H1 (cell line): Measurements from ENCODE around the gene TDP2. TPM values are rescaled to one million over a fixed set of nuclear protein-coding genes. Genes with fewer than 3 reads are reported as not detected.

Experiments
- CTCF ChIA-PET: fragments of 300-600 bp; sonication (Branson Sonifier 250); formaldehyde crosslinking; loops from one replicate; lab custom pipeline; 2021; ENCODE audit not compliant: partially characterized antibody; lab: Charles Lee
- POLR2A ChIA-PET: fragments of 300-600 bp; sonication (Branson Sonifier 250); formaldehyde crosslinking; loops from one replicate; lab custom pipeline; 2021; ENCODE audit warnings: inconsistent platforms; ENCODE audit not compliant: partially characterized antibody; lab: Charles Lee
- DNase-seq, 2 experiments: peaks; one replicate each; pipeline versions ENCODE4 v3.0.0 to v3.0.0-alpha.2; 2010 to 2022; ENCODE audit warnings: low spot score in 2 of 2, low read depth in 1 of 2, mixed read lengths in 1 of 2
- FAIRE-seq: peaks from 2 replicates; lab custom pipeline; 2011; peaks lifted over from hg19 to GRCh38; lab: Jason Lieb, UNC
- H2AFZ ChIP-seq: 2 replicates; pipeline ENCODE4 v1.8.1; 2012; ENCODE audit warnings: low read length, inconsistent platforms
- H2AK5ac ChIP-seq: 2 replicates; pipeline ENCODE4 v1.6.1; 2013; ENCODE audit warnings: low read depth, low read length
- H2BK120ac ChIP-seq: replicated peaks from 2 replicates; pipeline ENCODE3; 2013; ENCODE audit warnings: low read depth, low read length, inconsistent platforms
- H2BK12ac ChIP-seq: 2 replicates; pipeline ENCODE4 v1.6.1; 2013; ENCODE audit warnings: low read depth, low read length
- H2BK15ac ChIP-seq: 2 replicates; pipeline ENCODE4 v1.6.1; 2013; ENCODE audit warnings: low read length
- H2BK20ac ChIP-seq: 2 replicates; pipeline ENCODE4 v1.6.1; 2013; ENCODE audit warnings: low read length
- H2BK5ac ChIP-seq: 2 replicates; pipeline ENCODE4 v1.6.1; 2013; ENCODE audit warnings: low read depth, low read length
- H3K14ac ChIP-seq: 2 replicates; pipeline ENCODE4 v1.6.1; 2013; ENCODE audit warnings: inconsistent platforms; ENCODE audit not compliant: insufficient read length
- H3K18ac ChIP-seq: 2 replicates; pipeline ENCODE4 v1.6.1; 2013; ENCODE audit warnings: low read length; ENCODE audit errors: extremely low read depth
- H3K23ac ChIP-seq: 2 replicates; pipeline ENCODE4 v1.6.1; 2013; ENCODE audit warnings: inconsistent platforms; ENCODE audit not compliant: insufficient read length
- H3K23me2 ChIP-seq: 2 replicates; pipeline ENCODE4 v1.6.1; 2013; ENCODE audit warnings: low read depth, low read length
- H3K27ac ChIP-seq: 2 replicates; pipeline ENCODE4 v1.6.1; 2011; ENCODE audit warnings: low read depth, low read length, inconsistent platforms
- H3K27me3 ChIP-seq, 4 experiments: replicated peaks in 1 of 4; 1 replicate in 1 of 4; 2 replicates in 3 of 4; pipeline versions ENCODE4 v1.6.1 to v1.8.1; 2011 to 2013; ENCODE audit warnings: low read length in 3 of 4, mild to moderate bottlenecking in 3 of 4, inconsistent platforms in 2 of 4, mixed read lengths in 2 of 4, moderate library complexity in 1 of 4; ENCODE audit not compliant: control insufficient read depth in 3 of 4, insufficient read depth in 3 of 4; ENCODE audit errors: extremely low read depth in 1 of 4
- H3K36me3 ChIP-seq, 4 experiments: 2 replicates each; pipeline versions ENCODE4 v1.6.1 to v1.8.1; 2011 to 2013; ENCODE audit warnings: mild to moderate bottlenecking in 4 of 4, low read length in 3 of 4, moderate library complexity in 2 of 4, control low read depth in 1 of 4, inconsistent platforms in 1 of 4; ENCODE audit not compliant: insufficient read depth in 4 of 4, control insufficient read depth in 2 of 4
- H3K4ac ChIP-seq: replicated peaks from 2 replicates; pipeline ENCODE3; 2013; ENCODE audit warnings: low read length, low read depth, mixed read lengths, inconsistent platforms; ENCODE audit not compliant: insufficient read length
- H3K4me1 ChIP-seq, 4 experiments: replicated peaks in 1 of 4; 1 replicate in 1 of 4; 2 replicates in 3 of 4; pipeline versions ENCODE4 v1.6.1 to v1.8.1; 2011 to 2013; ENCODE audit warnings: low read length in 3 of 4, inconsistent platforms in 2 of 4, mixed read lengths in 1 of 4; ENCODE audit not compliant: insufficient read depth in 4 of 4, control insufficient read depth in 3 of 4
- H3K4me2 ChIP-seq, 2 experiments: 2 replicates each; pipeline versions ENCODE4 v1.6.1 to v1.8.1; 2011 to 2013; ENCODE audit warnings: low read depth in 2 of 2, low read length in 2 of 2, control low read depth in 1 of 2, inconsistent platforms in 1 of 2, mild to moderate bottlenecking in 1 of 2; ENCODE audit not compliant: insufficient read depth in 1 of 2
- H3K4me3 ChIP-seq, 4 experiments: fragments of 200-600, 300-600 bp in 1 of 4; sonication (generic), shearing (Covaris generic), sonication (Bioruptor Twin) in 1 of 4; 2 replicates each; pipeline versions ENCODE4 v1.5.1 to v1.8.1; 2011 to 2016; ENCODE audit warnings: low read length in 4 of 4, low read depth in 3 of 4, control low read depth in 2 of 4, inconsistent platforms in 2 of 4, mild to moderate bottlenecking in 2 of 4, mixed read lengths in 1 of 4, moderate library complexity in 1 of 4; ENCODE audit not compliant: insufficient read depth in 2 of 4; ENCODE audit errors: extremely low read depth in 1 of 4
- H3K56ac ChIP-seq: replicated peaks from 2 replicates; pipeline ENCODE3; 2013; ENCODE audit warnings: low read depth, mild to moderate bottlenecking, mixed read lengths, low read length, inconsistent platforms; ENCODE audit not compliant: insufficient read length
- H3K79me1 ChIP-seq: 2 replicates; pipeline ENCODE4 v1.6.1; 2013; ENCODE audit warnings: low read depth, low read length, control low read depth
- H3K79me2 ChIP-seq, 2 experiments: 2 replicates each; pipeline versions ENCODE4 v1.6.1 to v1.8.1; 2012 to 2013; ENCODE audit warnings: low read length in 2 of 2, mild to moderate bottlenecking in 2 of 2, inconsistent platforms in 1 of 2; ENCODE audit not compliant: insufficient read depth in 2 of 2, control insufficient read depth in 1 of 2
- H3K9ac ChIP-seq, 4 experiments: replicated peaks in 1 of 4; 1 replicate in 1 of 4; 2 replicates in 3 of 4; pipeline versions ENCODE4 v1.6.1 to v1.8.1; 2011 to 2013; ENCODE audit warnings: low read depth in 3 of 4, low read length in 3 of 4, control low read depth in 2 of 4, mild to moderate bottlenecking in 2 of 4, moderate library complexity in 2 of 4, inconsistent platforms in 1 of 4; ENCODE audit errors: extremely low read depth in 1 of 4
- H3K9me3 ChIP-seq, 2 experiments: 2 replicates each; pipeline versions ENCODE4 v1.6.1 to v1.8.1; 2012 to 2013; ENCODE audit warnings: mild to moderate bottlenecking in 2 of 2, moderate library complexity in 2 of 2, control low read depth in 1 of 2, inconsistent platforms in 1 of 2, low read depth in 1 of 2, low read length in 1 of 2, mixed read lengths in 1 of 2; ENCODE audit not compliant: insufficient read depth in 2 of 2
- H4K20me1 ChIP-seq, 2 experiments: replicated peaks in 1 of 2; 2 replicates each; pipeline versions ENCODE3 to v1.8.1; 2011 to 2013; ENCODE audit warnings: inconsistent platforms in 2 of 2, low read length in 2 of 2, mild to moderate bottlenecking in 1 of 2; ENCODE audit not compliant: insufficient read depth in 2 of 2, control insufficient read depth in 1 of 2
- H4K5ac ChIP-seq: 2 replicates; pipeline ENCODE4 v1.6.1; 2013; ENCODE audit warnings: low read length, low read depth, mixed read lengths, inconsistent platforms; ENCODE audit not compliant: insufficient read length
- H4K8ac ChIP-seq: 2 replicates; pipeline ENCODE4 v1.8.0; 2013; ENCODE audit warnings: mild to moderate bottlenecking, moderate library complexity, low read length, inconsistent platforms; ENCODE audit not compliant: insufficient read depth; ENCODE audit errors: extremely low read depth
- H4K91ac ChIP-seq: replicated peaks from 2 replicates; pipeline ENCODE3; 2013; ENCODE audit warnings: low read length, mixed read lengths, inconsistent platforms; ENCODE audit not compliant: insufficient read length
- BACH1 ChIP-seq: IDR thresholded peaks from 2 replicates; pipeline ENCODE4 v1.6.1; 2012; ENCODE audit warnings: low read length, improper control_type of control experiment
- BRCA1 ChIP-seq: IDR thresholded peaks from 2 replicates; pipeline ENCODE4 v1.6.1; 2012; ENCODE audit warnings: low read depth, low read length, improper control_type of control experiment
- EGR1 ChIP-seq: IDR thresholded peaks from 2 replicates; pipeline ENCODE4 v1.6.1; 2011; ENCODE audit warnings: low read depth, low read length, borderline replicate concordance
- FOSL1 ChIP-seq: IDR thresholded peaks from 2 replicates; pipeline ENCODE4 v1.6.1; 2011; ENCODE audit warnings: mild to moderate bottlenecking, low read depth, low read length, moderate library complexity; ENCODE audit not compliant: insufficient read depth
- HDAC2 ChIP-seq, 2 experiments: fragments of 300-600 bp in 1 of 2; sonication (generic) in 1 of 2; IDR thresholded peaks; 2 replicates each; pipeline ENCODE4 v1.6.1; 2011 to 2012; ENCODE audit warnings: low read depth in 2 of 2, low read length in 2 of 2, mild to moderate bottlenecking in 2 of 2, moderate library complexity in 2 of 2, borderline replicate concordance in 1 of 2, inconsistent platforms in 1 of 2
- KDM1A ChIP-seq: fragments of 200-600, 300-600 bp; sonication (generic); IDR thresholded peaks from 2 replicates; pipeline ENCODE4 v1.7.1; 2016; ENCODE audit warnings: mild to moderate bottlenecking, low read length, borderline replicate concordance
- NANOG ChIP-seq: IDR thresholded peaks from 2 replicates; pipeline ENCODE4 v1.6.1; 2011; ENCODE audit warnings: low read length, low read depth, mild to moderate bottlenecking, inconsistent platforms; ENCODE audit not compliant: insufficient read depth, poor library complexity, severe bottlenecking
- RAD21 ChIP-seq, 2 experiments: IDR thresholded peaks in 1 of 2; conservative IDR thresholded peaks in 1 of 2; 2 replicates each; pipeline ENCODE4 v1.6.1; 2011; ENCODE audit warnings: low read depth in 2 of 2, low read length in 2 of 2, improper control_type of control experiment in 1 of 2, inconsistent platforms in 1 of 2, mild to moderate bottlenecking in 1 of 2, moderate library complexity in 1 of 2
- SP4 ChIP-seq: IDR thresholded peaks from 2 replicates; pipeline ENCODE4 v1.6.1; 2012; ENCODE audit warnings: low read length, inconsistent platforms
- SRF ChIP-seq: IDR thresholded peaks from 2 replicates; pipeline ENCODE4 v1.6.1; 2011; ENCODE audit warnings: mild to moderate bottlenecking, low read depth, low read length, moderate library complexity
- TAF7 ChIP-seq: optimal IDR thresholded peaks from 2 replicates; pipeline ENCODE3; 2011; ENCODE audit warnings: low read depth, mild to moderate bottlenecking, inconsistent platforms, low read length, moderate library complexity, borderline replicate concordance
- TBP ChIP-seq: IDR thresholded peaks from 2 replicates; pipeline ENCODE4 v1.6.1; 2011; ENCODE audit warnings: low read depth, low read length, improper control_type of control experiment
- WGBS, 2 experiments: shearing (Covaris generic) in 1 of 2; methylation state at CpG; one replicate each; pipeline versions ENCODE4 v1.1.6 to v1.1.7; 2013 to 2015; ENCODE audit warnings: low lambda C conversion rate in 2 of 2, mixed read lengths in 2 of 2, inconsistent platforms in 1 of 2, low coverage in 1 of 2, missing lambda C conversion rate in 1 of 2; ENCODE audit not compliant: insufficient replicate concordance in 2 of 2, insufficient coverage in 1 of 2, insufficient read length in 1 of 2; ENCODE audit errors: extremely low coverage in 1 of 2, missing lambda C conversion rate in 1 of 2; 5-methylcytosine and 5-hydroxymethylcytosine counted together
- polyA plus RNA-seq, 7 experiments: library from polyadenylated mRNA; depleted of rRNA in 3 of 7; stranded (reverse) in 5 of 7; unstranded in 2 of 7; fragments of >200 nt in 5 of 7; fragments of 200-250 nt in 2 of 7; gene quantifications; 1 replicate in 5 of 7; 2 replicates in 1 of 7; 4 replicates in 1 of 7; pipeline versions ENCODE4 v1.2.1 to v1.2.3, GENCODE V29; 2011 to 2013; ENCODE audit warnings: missing spikeins in 2 of 7, mixed read lengths in 2 of 7
- total RNA-seq: library from RNA; stranded (reverse); fragmentation: NEBNext Ultra II Directional; extraction: Animal tissue kit (Norgen Biotek cat#: 25700); gene quantifications from 2 replicates; pipeline ENCODE4 v1.2.1, GENCODE V29; 2021
- TF ChIP-seq, protein P1 (sequence below): IDR thresholded peaks from 2 replicates; pipeline ENCODE4 v1.6.1; 2011; ENCODE audit warnings: low read length, improper control_type of control experiment

The TDP2 gene
- total and polyA plus RNA-seq, 2 of the 8 experiments (the other 6 are each of a cell fraction or from before 2014, with no cell fraction given) = 18.8 to 51.6 TPM

DNA sequence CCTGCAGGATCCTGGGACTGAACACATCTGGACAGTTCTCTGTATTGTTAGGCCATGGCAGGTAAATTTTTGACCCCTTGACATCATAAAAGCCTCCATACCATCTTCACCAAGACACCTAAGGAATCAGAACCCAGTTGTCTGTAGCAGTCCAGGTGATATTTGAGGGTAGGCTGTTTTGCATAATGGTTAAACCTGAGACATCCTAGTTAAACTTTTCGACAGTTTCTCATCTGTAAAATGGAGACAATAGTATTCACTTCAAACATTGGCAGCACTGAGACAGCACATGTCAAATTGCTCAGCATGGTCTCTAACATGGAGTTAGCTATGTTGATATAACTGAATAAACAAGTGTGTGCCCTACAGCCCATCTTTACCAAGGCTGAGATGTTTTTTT, 27.5 kb upstream of the TDP2 start:
- FAIRE-seq (no peak), DNase-seq (no peak)
- ChIA-PET CTCF (interaction anchor here (0.8 to 3.7 kb wide), 11 partner anchors 10 to 418 kb away, joined by 3 to 23 read pairs (median 4); partner anchors contain the start of gene KIAA0319), POLR2A (interaction anchor here (0.8 to 1.1 kb wide), 2 partner anchors 110 to 112 kb away, joined by 3 to 4 read pairs; no protein-coding TSS in a partner anchor)
- Histone ChIP-seq H3K14ac (no peak overlapping the region), H2BK12ac (no peak overlapping the region), H2BK120ac (no peak overlapping the region), H3K27me3 (no peaks in the 10 kb centered on the region), H3K23me2 (no peaks in the 10 kb centered on the region), H3K4me3 (no peak overlapping the region), H3K79me2 (no peaks in the 10 kb centered on the region), H2BK15ac (no peak overlapping the region), H3K9me3 (no peaks in the 10 kb centered on the region), H3K36me3 (peaks cover 0 to 11% (median 5%) of the 10 kb centered on the region in 4 experiments; a peak in 3 of 8 replicates), H2BK5ac (no peak overlapping the region), H4K20me1 (no peaks in the 10 kb centered on the region), H3K79me1 (no peaks in the 10 kb centered on the region), H3K18ac (no peak overlapping the region), H2AK5ac (no peak overlapping the region), H3K4me1 (no peaks in the 10 kb centered on the region), H2BK20ac (no peak overlapping the region), H2AFZ (no peak overlapping the region), H3K56ac (no peak overlapping the region), H4K91ac (no peak overlapping the region), H3K9ac (no peak overlapping the region), H3K23ac (no peak overlapping the region), H4K5ac (no peak overlapping the region), H3K4ac (no peak overlapping the region), H3K4me2 (no peak overlapping the region), H3K27ac (no peak overlapping the region), H4K8ac (no peak overlapping the region)
- WGBS, 2 experiments = 91% methylated on average over 1 of the region's 1 CpG; no CpG with 5 or more reads in 1 of the 2 experiments
- TF ChIP-seq RAD21 (IDR thresholded peaks at IDR 0.05 in 1 of 2, conservative IDR thresholded peaks at IDR 0.05 in 1 of 2; ENCODE audit: low read depth in 2 of 2, low read length in 2 of 2) (no peak), KDM1A (no peak), SRF (no peak), SP4 (no peak), EGR1 (no peak), HDAC2 (IDR thresholded peaks at IDR 0.05; ENCODE audit: borderline replicate concordance in 1 of 2, low read depth in 2 of 2, low read length in 2 of 2) (no peak), FOSL1 (no peak), NANOG (no peak), TBP (no peak), TAF7 (no peak), BACH1 (no peak), BRCA1 (no peak)
- TF ChIP-seq, protein P1, sequence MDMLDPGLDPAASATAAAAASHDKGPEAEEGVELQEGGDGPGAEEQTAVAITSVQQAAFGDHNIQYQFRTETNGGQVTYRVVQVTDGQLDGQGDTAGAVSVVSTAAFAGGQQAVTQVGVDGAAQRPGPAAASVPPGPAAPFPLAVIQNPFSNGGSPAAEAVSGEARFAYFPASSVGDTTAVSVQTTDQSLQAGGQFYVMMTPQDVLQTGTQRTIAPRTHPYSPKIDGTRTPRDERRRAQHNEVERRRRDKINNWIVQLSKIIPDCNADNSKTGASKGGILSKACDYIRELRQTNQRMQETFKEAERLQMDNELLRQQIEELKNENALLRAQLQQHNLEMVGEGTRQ = no peak
